ENCODE results near the gene GFRA1. TPM values are rescaled to one million over a fixed set of nuclear protein-coding genes. Genes with fewer than 3 reads are reported as not detected.

Gene GFRA1, protein sequence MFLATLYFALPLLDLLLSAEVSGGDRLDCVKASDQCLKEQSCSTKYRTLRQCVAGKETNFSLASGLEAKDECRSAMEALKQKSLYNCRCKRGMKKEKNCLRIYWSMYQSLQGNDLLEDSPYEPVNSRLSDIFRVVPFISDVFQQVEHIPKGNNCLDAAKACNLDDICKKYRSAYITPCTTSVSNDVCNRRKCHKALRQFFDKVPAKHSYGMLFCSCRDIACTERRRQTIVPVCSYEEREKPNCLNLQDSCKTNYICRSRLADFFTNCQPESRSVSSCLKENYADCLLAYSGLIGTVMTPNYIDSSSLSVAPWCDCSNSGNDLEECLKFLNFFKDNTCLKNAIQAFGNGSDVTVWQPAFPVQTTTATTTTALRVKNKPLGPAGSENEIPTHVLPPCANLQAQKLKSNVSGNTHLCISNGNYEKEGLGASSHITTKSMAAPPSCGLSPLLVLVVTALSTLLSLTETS
- total RNA-seq = 1 to 10 TPM; 1.9 to 2.4 TPM
- polyA plus RNA-seq (ENCODE audit: insufficient read length in 6 of 6) = 1 to 10 TPM; 2.4 to 3.5 (median 3.1) TPM
- long read RNA-seq, donor 1, full-length matches to known transcripts = 1 of 1 reads
- long read RNA-seq, donor 1, partial matches to known transcripts = 0 of 1 reads
- long read RNA-seq, donor 1, other reads (novel, unspliced or antisense) = 0 of 1 reads
- long read RNA-seq, donor 2, full-length matches to known transcripts = 1 of 1 reads
- long read RNA-seq, donor 2, partial matches to known transcripts = 0 of 1 reads
- long read RNA-seq, donor 2, other reads (novel, unspliced or antisense) = 0 of 1 reads
- long read RNA-seq, donor 3 = 0 reads
- long read RNA-seq, donor 4, partial matches to known transcripts = 0 of 1 reads
- long read RNA-seq, donor 4, other reads (novel, unspliced or antisense) = 1 of 1 reads
- long read RNA-seq, donor 5 = 0 reads
- long read RNA-seq, donor 6 = 0 reads
- long read RNA-seq, donor 7 = 0 reads
- long read RNA-seq, donor 8 = 0 reads
- long read RNA-seq, donor 9 = 0 reads
- long read RNA-seq, donor 10 = 0 reads
- long read RNA-seq, donor 11, full-length matches to known transcripts = 1 of 7 reads
- long read RNA-seq, donor 11, partial matches to known transcripts = 6 of 7 reads
- long read RNA-seq, donor 11, other reads (novel, unspliced or antisense) = 0 of 7 reads
- long read RNA-seq, donor 12, full-length matches to known transcripts = 1 of 1 reads
- long read RNA-seq, donor 12, partial matches to known transcripts = 0 of 1 reads
- long read RNA-seq, donor 12, other reads (novel, unspliced or antisense) = 0 of 1 reads

DNA sequence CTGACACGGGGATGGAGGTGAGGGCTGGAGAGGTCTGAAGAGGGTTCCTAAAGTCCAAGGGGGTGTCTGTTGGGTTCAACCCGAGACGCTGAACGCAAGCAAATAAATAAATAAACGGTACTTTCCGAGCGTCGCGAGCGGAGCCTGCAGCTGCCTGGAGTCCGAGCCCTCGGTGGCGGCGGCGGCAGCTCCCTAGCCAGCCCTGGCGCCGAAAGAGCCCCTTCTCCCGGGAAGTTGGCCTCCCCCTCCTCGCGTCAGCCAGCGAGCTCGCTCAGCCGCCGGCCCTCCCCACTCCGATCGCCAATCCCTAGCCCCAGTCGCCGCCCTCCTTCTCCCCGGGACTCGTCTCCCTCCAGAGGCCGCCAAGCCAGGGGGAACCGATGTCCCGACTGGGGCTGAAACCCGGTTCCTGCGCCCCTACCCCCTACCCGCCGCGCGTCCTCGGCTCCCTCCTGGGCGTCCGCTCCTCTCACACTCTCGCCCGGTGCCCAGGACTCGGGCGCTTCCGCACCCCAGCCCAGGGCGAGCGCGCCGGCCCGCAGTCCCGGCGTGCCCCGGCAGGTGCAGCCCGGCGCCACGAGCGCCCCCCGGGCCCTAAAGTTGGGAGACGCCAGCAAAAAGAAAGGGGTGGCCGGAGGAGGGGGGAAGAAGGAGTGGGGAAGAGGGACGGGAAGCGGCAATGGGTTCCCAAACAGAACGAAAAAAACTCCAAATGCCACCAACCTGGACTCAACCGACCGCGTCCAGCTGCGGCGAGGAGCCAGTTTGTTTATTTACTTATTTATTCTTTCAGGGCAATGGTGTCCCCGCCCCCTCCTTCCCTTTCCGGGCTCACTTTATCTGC lies at the start of gene GFRA1:
Gene GFRA1 (minus strand): TSS at position 767 of the 844 bp plus-strand sequence. CDS start 1,177 bp downstream, outside the sequence.
- peaks cover 11 to 25% of the 10 kb centered on the region in 2 donors for H3K4me1 ChIP-seq
- peaks cover 72 to 98% of the 10 kb centered on the region in 2 donors for H3K27me3 ChIP-seq
- TF ChIP-seq, protein P1, sequence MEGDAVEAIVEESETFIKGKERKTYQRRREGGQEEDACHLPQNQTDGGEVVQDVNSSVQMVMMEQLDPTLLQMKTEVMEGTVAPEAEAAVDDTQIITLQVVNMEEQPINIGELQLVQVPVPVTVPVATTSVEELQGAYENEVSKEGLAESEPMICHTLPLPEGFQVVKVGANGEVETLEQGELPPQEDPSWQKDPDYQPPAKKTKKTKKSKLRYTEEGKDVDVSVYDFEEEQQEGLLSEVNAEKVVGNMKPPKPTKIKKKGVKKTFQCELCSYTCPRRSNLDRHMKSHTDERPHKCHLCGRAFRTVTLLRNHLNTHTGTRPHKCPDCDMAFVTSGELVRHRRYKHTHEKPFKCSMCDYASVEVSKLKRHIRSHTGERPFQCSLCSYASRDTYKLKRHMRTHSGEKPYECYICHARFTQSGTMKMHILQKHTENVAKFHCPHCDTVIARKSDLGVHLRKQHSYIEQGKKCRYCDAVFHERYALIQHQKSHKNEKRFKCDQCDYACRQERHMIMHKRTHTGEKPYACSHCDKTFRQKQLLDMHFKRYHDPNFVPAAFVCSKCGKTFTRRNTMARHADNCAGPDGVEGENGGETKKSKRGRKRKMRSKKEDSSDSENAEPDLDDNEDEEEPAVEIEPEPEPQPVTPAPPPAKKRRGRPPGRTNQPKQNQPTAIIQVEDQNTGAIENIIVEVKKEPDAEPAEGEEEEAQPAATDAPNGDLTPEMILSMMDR (IDR thresholded peaks at IDR 0.05) = no peak
- ATAC-seq (peak; percentile 45), DNase-seq (peak in 1 of 4 donors; percentile 78)
- peak within 1 kb of the TSS; percentile 21 to 25 for H3K4me3 ChIP-seq
- intact Hi-C loops (cut with DNase I) = no loop called here
- no peaks in the 10 kb centered on the region for H3K36me3 ChIP-seq
- H3K27ac ChIP-seq = no peak within 1 kb of the TSS
- no peaks in the 10 kb centered on the region for H3K9me3 ChIP-seq

DNA sequence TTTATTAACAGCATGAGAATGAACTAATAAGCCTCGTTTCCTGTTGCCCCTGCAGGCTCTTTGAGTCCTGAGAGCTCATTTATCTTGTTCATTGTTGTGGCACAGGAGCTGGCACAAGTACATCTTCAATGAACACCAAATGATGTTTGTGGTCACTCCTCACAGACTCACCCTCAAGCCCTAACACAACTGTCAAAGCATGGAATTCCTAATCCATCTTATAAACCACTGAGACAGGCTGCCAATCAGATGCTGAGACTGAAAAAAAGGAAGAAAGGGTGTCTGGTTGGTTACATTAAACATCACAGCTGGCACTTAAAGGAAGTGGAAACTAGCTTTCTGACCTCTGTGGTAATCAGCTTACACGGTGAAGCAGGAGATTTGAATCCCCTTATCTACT lies 43.5 kb upstream of the GFRA1 start:
- Histone ChIP-seq H3K9me3 (no peaks in the 10 kb centered on the region), H3K27me3 (no peaks in the 10 kb centered on the region), H3K4me1 (no peaks in the 10 kb centered on the region), H3K36me3 (no peaks in the 10 kb centered on the region), H3K27ac (no peak overlapping the region), H3K4me3 (no peak overlapping the region)
- ATAC-seq = no peak
- no peak for DNase-seq
- TF ChIP-seq, protein P1 (IDR thresholded peaks at IDR 0.05) = no peak
- intact Hi-C loops (cut with DNase I) = no loop called here

DNA sequence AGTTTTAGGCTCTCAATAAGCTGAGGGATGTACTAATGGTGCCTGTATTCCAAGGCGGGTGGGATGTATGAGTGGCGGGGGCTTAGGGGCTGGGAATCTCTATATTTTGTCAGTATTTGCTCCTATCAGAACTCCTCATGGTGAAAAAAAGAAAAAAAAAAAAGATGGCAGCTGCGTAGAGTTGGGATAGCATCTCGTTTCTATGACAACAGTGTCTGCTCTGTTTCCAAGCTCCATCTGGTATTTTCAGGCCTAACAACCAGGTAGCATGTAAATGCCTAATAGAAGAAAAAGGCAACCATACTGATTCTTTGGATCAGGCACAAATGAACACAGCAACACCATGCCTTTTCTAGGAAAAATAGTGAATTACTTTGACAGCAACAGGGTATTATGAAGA lies 39.5 kb upstream of the GFRA1 start:
- no peak for ATAC-seq

More for the DNA sequence above, 39.5 kb upstream of the GFRA1 start:
- Histone ChIP-seq H3K27me3 (no peaks in the 10 kb centered on the region), H3K4me3 (no peak overlapping the region), H3K36me3 (no peaks in the 10 kb centered on the region), H3K27ac (no peak overlapping the region), H3K4me1 (no peaks in the 10 kb centered on the region), H3K9me3 (no peaks in the 10 kb centered on the region)
- DNase-seq = no peak
- intact Hi-C loops (cut with DNase I) = no loop called here
- TF ChIP-seq, protein P1 (IDR thresholded peaks at IDR 0.05) = no peak

Data from left lung (tissue), 14 donors.